ENCODE data around the gene DLGAP4. TPM values are rescaled to one million over a fixed set of nuclear protein-coding genes. Genes with fewer than 3 reads are reported as not detected.

DLGAP4 gene
- total RNA-seq, 1 donor from 2014 or later = 99.1 TPM

DNA sequence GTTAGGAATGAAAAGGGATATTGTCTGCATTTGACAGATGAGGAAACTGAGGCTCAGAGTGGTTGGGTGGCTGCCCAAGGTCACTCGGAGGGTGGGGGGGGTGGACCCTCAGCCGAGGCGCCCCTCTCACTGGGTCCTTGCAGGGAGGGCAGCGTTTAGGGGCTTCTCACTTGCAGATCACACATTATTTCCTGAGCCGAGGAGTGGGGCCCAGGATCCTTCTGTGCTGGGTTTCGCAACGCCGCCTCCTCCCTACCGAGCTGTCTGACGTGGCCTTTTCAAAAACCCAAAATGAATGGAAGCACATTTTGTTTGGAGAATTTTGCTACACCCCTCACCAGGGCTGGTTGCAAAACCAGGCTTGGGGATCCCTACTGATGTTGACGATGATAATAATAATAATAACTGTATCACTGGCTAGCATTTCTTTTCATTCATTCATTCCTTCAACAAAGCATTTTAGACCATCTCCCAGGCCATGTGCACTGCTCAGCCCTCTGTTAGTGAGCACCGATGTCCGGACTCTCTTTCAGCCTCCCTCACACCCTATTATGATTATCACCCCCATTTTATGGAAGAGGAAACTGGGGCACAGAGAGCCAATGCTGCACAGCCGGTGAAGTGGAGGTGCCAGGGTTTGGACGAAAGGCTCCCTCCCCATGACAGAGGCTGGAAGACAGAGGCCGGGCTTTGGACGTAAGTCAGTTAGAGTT, 5.2 kb downstream of the DLGAP4 start:
- Mint-ChIP-seq H3K36me3 (no peaks in the 10 kb centered on the region), H3K9me3 (no peaks in the 10 kb centered on the region), H3K27me3 (ENCODE audit: low read depth) (peaks cover 76% of the 10 kb centered on the region), H3K27ac (no peak overlapping the region), H3K4me1 (no peaks in the 10 kb centered on the region), H3K4me3 (no peak overlapping the region)
- peak in 1 of 2 experiments; percentile 27 for DNase-seq (ENCODE audit: low spot score in 2 of 2, unreplicated experiment in 2 of 2)
- TF ChIP-seq, protein P1, sequence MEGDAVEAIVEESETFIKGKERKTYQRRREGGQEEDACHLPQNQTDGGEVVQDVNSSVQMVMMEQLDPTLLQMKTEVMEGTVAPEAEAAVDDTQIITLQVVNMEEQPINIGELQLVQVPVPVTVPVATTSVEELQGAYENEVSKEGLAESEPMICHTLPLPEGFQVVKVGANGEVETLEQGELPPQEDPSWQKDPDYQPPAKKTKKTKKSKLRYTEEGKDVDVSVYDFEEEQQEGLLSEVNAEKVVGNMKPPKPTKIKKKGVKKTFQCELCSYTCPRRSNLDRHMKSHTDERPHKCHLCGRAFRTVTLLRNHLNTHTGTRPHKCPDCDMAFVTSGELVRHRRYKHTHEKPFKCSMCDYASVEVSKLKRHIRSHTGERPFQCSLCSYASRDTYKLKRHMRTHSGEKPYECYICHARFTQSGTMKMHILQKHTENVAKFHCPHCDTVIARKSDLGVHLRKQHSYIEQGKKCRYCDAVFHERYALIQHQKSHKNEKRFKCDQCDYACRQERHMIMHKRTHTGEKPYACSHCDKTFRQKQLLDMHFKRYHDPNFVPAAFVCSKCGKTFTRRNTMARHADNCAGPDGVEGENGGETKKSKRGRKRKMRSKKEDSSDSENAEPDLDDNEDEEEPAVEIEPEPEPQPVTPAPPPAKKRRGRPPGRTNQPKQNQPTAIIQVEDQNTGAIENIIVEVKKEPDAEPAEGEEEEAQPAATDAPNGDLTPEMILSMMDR (IDR thresholded peaks at IDR 0.05; ENCODE audit: unreplicated experiment) = no peak

DNA sequence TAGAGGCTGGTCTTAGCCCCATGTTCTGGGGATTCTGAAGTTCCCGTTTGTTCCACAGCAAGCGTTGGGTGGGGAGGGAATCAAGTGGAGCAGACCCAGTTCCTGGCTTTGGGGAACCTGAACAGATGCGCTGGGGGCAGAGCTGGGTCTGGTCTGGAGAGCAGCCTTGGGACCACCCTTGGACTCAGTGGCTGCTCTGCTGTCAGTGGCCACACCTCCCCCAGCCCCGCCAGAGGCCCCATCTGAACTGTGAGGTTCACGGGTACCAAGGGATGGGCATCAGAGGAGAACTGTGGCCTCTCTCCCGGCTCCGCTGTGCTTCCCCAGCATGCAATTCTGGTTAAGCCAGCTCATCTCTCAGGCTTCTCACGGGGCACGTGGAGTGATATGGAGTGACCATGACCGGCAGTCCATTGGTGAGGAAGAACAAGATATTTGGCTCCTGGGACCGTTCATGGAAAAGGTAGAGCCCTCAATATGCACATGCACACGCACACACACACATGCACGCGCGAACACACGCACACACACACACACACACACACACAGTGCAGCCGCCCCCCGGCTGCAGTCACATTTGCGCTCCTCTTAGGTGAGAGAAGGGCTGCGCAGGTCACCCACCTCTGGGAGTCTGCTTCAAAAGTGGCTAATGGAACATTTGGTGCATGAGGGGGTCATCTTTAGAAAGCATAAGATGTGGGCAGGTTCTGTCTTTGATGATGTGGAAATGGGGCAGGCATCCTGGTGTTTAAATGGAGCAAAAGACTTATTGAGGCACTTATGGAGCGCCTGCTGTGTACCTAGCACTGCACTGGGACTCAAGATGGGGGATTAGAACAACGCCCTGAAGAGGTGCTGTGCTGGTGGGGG, 6.0 kb downstream of the DLGAP4 start:
- H3K9me3 Mint-ChIP-seq = no peaks in the 10 kb centered on the region
- H3K4me3 Mint-ChIP-seq = no peak overlapping the region
- H3K4me1 Mint-ChIP-seq = no peaks in the 10 kb centered on the region
- H3K27ac Mint-ChIP-seq = no peak overlapping the region
- peaks cover 72% of the 10 kb centered on the region for H3K27me3 Mint-ChIP-seq (ENCODE audit: low read depth)
- DNase-seq (ENCODE audit: low spot score in 2 of 2, unreplicated experiment in 2 of 2) = peak in 1 of 2 experiments; percentile 37
- no peaks in the 10 kb centered on the region for H3K36me3 Mint-ChIP-seq
- TF ChIP-seq, protein P1 (IDR thresholded peaks at IDR 0.05; ENCODE audit: unreplicated experiment) = no peak

DNA sequence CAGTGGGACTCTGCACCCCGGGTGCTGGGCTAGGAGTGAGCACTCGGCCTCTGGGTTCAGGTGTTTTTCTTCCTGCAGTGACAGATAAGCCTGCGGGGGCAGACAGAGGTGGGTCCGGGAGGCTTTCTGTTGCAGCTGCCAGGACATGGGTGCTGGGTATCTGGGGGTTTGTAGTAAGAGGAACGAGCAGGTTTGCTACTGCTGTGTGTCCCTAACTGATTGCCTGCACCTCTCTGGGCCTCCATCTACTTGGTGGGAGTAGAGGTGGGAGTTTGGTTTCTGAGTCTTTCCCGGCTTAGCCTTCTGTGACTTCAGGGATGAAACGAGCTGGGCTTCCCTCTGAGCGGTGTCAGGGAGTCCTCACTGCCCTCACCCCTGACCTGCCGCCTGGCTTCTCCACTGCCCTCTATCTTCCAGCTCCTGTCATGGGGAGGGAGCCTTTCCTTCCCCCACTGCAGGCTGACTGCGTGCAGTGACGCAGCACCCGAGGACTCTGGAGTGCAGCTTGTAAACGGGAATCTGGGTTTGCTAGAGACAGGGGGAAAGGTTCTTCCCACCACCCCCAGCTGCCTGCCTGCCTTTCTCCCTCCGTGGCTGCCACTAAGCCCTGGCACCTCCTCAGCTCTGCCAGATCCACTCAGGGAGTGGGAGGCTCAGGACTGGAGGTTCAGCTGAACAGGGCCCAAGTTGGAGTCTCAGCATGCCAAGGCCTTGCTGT, 6.7 kb downstream of the DLGAP4 start:
- Mint-ChIP-seq H3K4me3 (no peak overlapping the region), H3K4me1 (no peaks in the 10 kb centered on the region), H3K27me3 (ENCODE audit: low read depth) (peaks cover 64% of the 10 kb centered on the region), H3K36me3 (no peaks in the 10 kb centered on the region), H3K27ac (no peak overlapping the region), H3K9me3 (no peaks in the 10 kb centered on the region)
- TF ChIP-seq, protein P1 (IDR thresholded peaks at IDR 0.05; ENCODE audit: unreplicated experiment) = no peak
- DNase-seq (ENCODE audit: low spot score in 2 of 2, unreplicated experiment in 2 of 2) = peak in 1 of 2 experiments; percentile 30

DNA sequence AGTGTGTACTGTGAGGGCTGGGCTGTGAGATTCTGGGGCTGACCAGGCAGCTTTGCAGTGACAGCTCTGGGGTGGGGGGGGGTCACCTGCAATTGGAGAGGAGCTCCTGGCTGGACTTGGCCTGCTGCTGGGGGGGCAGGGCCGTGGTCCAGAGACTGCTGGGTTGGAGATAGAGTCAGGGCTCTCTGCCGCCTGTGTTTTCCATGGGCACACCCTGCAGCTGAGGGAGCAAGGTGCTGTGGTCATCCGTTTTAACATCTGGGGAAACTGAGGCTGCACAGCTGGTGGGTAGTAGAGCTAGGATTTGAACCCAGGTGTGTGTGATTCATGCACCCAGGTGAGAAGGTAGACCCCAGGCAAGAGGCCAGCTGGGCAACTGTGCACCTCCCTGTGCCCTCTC, 7.3 kb downstream of the DLGAP4 start:
- DNase-seq (ENCODE audit: low spot score in 2 of 2, unreplicated experiment in 2 of 2) = no peak
- Mint-ChIP-seq H3K27me3 (ENCODE audit: low read depth) (peaks cover 58% of the 10 kb centered on the region), H3K36me3 (no peaks in the 10 kb centered on the region), H3K9me3 (no peaks in the 10 kb centered on the region), H3K4me1 (no peaks in the 10 kb centered on the region), H3K27ac (no peak overlapping the region), H3K4me3 (no peak overlapping the region)
- TF ChIP-seq, protein P1 (IDR thresholded peaks at IDR 0.05; ENCODE audit: unreplicated experiment) = no peak

DNA sequence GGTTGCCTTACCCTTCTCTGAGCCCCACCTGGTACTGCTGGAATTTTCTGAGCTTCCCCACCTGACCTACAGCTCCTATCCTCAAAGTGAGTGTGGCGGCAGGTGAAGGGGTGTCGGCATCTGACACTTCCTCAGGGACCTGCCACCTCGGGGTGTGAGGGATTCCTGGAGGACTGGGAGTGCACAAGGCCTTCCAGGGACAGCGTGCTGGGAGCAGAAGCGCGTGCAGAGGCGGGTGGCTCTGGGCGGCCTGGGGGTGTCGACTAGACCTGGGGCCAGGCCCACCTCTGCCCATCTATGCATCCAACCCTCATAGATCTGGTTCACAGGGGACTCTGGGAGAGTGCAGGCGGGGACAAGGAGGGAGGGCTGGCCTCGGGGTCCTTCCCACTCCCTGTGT, 7.8 kb downstream of the DLGAP4 start:
- TF ChIP-seq, protein P1 (IDR thresholded peaks at IDR 0.05; ENCODE audit: unreplicated experiment) = no peak
- no peaks in the 10 kb centered on the region for H3K36me3 Mint-ChIP-seq
- H3K9me3 Mint-ChIP-seq = no peaks in the 10 kb centered on the region
- peaks cover 53% of the 10 kb centered on the region for H3K27me3 Mint-ChIP-seq (ENCODE audit: low read depth)
- no peak overlapping the region for H3K4me3 Mint-ChIP-seq
- peak in 1 of 2 experiments; percentile 29 for DNase-seq (ENCODE audit: low spot score in 2 of 2, unreplicated experiment in 2 of 2)
- H3K4me1 Mint-ChIP-seq = no peaks in the 10 kb centered on the region
- no peak overlapping the region for H3K27ac Mint-ChIP-seq

Measured in mesothelial cell of epicardium (in vitro differentiated cells).